ENCODE results near the gene CLMN. TPM values are rescaled to one million over a fixed set of nuclear protein-coding genes. Genes with fewer than 3 reads are reported as not detected.

Gene CLMN
- total and polyA plus RNA-seq, 10 of the 15 experiments (the other 5 are each of a cell fraction or from before 2014, with no cell fraction given) = 7.8 to 49.3 (median 18.5) TPM

DNA sequence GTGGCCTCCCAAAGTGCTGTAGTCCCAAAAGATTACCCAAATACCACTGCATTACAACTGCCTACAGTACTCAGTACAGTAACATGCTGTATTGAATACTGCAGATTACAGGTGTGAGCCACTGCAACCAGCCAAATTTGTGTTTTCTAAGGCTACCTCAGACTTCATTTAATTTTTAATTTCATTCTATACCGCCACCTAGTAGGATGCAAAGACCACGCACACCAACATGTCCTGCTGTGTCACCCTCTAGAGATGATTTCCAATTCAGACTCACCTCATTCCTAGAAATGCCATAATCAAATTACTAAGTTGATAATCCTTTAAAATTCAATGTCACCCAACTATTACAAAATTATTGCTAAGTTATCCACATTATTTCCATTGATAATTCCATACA, 177.5 kb downstream of the CLMN start:
- Histone ChIP-seq H3K27ac (ENCODE audit: control insufficient read depth, insufficient read depth) (no peak overlapping the region), H3K4me1 (ENCODE audit: control insufficient read depth, insufficient read depth, low read length) (peaks cover 22% of the 10 kb centered on the region; the same call in 1 of the 2 replicates), H3K9ac (ENCODE audit: control insufficient read depth, insufficient read depth, low read length) (no peak overlapping the region), H3K79me2 (ENCODE audit: control insufficient read depth, insufficient read depth, low read length) (peaks cover 85% of the 10 kb centered on the region), H2AFZ (ENCODE audit: control insufficient read depth, low read depth, low read length) (no peak overlapping the region), H3K27me3 (replicated peaks in 1 of 2; ENCODE audit: control insufficient read depth in 2 of 2, insufficient read depth in 2 of 2, low read length in 1 of 2) (no peaks in the 10 kb centered on the region), H4K20me1 (ENCODE audit: control insufficient read depth, insufficient read depth) (no peaks in the 10 kb centered on the region), H3K4me3 (no peak overlapping the region), H3K9me3 (replicated peaks; ENCODE audit: control insufficient read depth, insufficient read depth, low read length) (peaks cover 9% of the 10 kb centered on the region), H3K4me2 (ENCODE audit: control insufficient read depth, insufficient read depth) (no peak overlapping the region), H3K36me3 (ENCODE audit: control insufficient read depth in 2 of 2, insufficient read depth in 2 of 2, low read length in 1 of 2) (peaks cover 2 to 3% of the 10 kb centered on the region in 2 experiments; a peak in 2 of 4 replicates)
- in situ Hi-C loops (cut with MboI) = no loop called here
- no peak for DNase-seq (ENCODE audit: low read depth, low spot score)
- ChIA-PET CTCF (interaction anchor here (1.1 kb wide), 1 partner anchor 113 kb away, joined by 3 read pairs; no protein-coding TSS in a partner anchor), SMC1A (ENCODE audit: uncharacterized antibody, unreplicated experiment) (interaction anchor here (1.0 to 2.0 kb wide), 3 partner anchors 9 to 23 kb away, joined by 3 to 7 read pairs (median 5); partner anchors contain the start of gene DICER1), POLR2A (no interaction called here), RAD21 (ENCODE audit: unreplicated experiment) (no interaction called here)
- BruUV-seq (replicated peaks) = no TSS peak
- 100% methylated on average over 2 of the region's 2 CpGs for WGBS (ENCODE audit: insufficient coverage, insufficient replicate concordance, low lambda C conversion rate, missing lambda C conversion rate)
- TF ChIP-seq ZNF217 (IDR thresholded peaks at IDR 0.05) = no peak
- no peak for TF ChIP-seq STAT3 (IDR thresholded peaks at IDR 0.05; ENCODE audit: low read depth, low read length)
- TF ChIP-seq IKZF1 (conservative IDR thresholded peaks at IDR 0.05) = no peak
- no peak for TF ChIP-seq MYB (IDR thresholded peaks at IDR 0.05; ENCODE audit: borderline replicate concordance, low read depth, low read length)
- TF ChIP-seq SUPT20H (IDR thresholded peaks at IDR 0.05; ENCODE audit: borderline replicate concordance, control insufficient read depth, low read depth, low read length) = no peak
- TF ChIP-seq SIN3A (IDR thresholded peaks at IDR 0.05; ENCODE audit: low read depth, low read length) = no peak
- no peak for TF ChIP-seq CBFB (IDR thresholded peaks at IDR 0.05; ENCODE audit: low read depth)
- TF ChIP-seq KDM1A (IDR thresholded peaks at IDR 0.05; ENCODE audit: borderline replicate concordance) = no peak
- TF ChIP-seq, protein P1, sequence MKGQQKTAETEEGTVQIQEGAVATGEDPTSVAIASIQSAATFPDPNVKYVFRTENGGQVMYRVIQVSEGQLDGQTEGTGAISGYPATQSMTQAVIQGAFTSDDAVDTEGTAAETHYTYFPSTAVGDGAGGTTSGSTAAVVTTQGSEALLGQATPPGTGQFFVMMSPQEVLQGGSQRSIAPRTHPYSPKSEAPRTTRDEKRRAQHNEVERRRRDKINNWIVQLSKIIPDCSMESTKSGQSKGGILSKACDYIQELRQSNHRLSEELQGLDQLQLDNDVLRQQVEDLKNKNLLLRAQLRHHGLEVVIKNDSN (IDR thresholded peaks at IDR 0.05; ENCODE audit: borderline replicate concordance, extremely low read length, insufficient read depth, low read depth, low read length) = no peak
- TF ChIP-seq FOS (IDR thresholded peaks at IDR 0.05; ENCODE audit: borderline replicate concordance, extremely low read depth, insufficient read length) = no peak
- TF ChIP-seq, protein P2, sequence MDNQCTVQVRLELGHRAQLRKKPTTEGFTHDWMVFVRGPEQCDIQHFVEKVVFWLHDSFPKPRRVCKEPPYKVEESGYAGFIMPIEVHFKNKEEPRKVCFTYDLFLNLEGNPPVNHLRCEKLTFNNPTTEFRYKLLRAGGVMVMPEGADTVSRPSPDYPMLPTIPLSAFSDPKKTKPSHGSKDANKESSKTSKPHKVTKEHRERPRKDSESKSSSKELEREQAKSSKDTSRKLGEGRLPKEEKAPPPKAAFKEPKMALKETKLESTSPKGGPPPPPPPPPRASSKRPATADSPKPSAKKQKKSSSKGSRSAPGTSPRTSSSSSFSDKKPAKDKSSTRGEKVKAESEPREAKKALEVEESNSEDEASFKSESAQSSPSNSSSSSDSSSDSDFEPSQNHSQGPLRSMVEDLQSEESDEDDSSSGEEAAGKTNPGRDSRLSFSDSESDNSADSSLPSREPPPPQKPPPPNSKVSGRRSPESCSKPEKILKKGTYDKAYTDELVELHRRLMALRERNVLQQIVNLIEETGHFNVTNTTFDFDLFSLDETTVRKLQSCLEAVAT (IDR thresholded peaks at IDR 0.05) = no peak
- no peak for TF ChIP-seq ZBED1 (IDR thresholded peaks at IDR 0.05; ENCODE audit: borderline replicate concordance)
- no peak for TF ChIP-seq YBX1 (IDR thresholded peaks at IDR 0.05)
- no peak for TF ChIP-seq KLF5 (IDR thresholded peaks at IDR 0.05; ENCODE audit: partially characterized antibody)
- TF ChIP-seq, protein P3, sequence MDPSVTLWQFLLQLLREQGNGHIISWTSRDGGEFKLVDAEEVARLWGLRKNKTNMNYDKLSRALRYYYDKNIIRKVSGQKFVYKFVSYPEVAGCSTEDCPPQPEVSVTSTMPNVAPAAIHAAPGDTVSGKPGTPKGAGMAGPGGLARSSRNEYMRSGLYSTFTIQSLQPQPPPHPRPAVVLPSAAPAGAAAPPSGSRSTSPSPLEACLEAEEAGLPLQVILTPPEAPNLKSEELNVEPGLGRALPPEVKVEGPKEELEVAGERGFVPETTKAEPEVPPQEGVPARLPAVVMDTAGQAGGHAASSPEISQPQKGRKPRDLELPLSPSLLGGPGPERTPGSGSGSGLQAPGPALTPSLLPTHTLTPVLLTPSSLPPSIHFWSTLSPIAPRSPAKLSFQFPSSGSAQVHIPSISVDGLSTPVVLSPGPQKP (IDR thresholded peaks at IDR 0.05; ENCODE audit: low read depth, low read length) = no peak
- TF ChIP-seq, protein P4, sequence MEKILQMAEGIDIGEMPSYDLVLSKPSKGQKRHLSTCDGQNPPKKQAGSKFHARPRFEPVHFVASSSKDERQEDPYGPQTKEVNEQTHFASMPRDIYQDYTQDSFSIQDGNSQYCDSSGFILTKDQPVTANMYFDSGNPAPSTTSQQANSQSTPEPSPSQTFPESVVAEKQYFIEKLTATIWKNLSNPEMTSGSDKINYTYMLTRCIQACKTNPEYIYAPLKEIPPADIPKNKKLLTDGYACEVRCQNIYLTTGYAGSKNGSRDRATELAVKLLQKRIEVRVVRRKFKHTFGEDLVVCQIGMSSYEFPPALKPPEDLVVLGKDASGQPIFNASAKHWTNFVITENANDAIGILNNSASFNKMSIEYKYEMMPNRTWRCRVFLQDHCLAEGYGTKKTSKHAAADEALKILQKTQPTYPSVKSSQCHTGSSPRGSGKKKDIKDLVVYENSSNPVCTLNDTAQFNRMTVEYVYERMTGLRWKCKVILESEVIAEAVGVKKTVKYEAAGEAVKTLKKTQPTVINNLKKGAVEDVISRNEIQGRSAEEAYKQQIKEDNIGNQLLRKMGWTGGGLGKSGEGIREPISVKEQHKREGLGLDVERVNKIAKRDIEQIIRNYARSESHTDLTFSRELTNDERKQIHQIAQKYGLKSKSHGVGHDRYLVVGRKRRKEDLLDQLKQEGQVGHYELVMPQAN (conservative IDR thresholded peaks at IDR 0.05) = no peak
- no peak for TF ChIP-seq TARDBP (IDR thresholded peaks at IDR 0.05; ENCODE audit: borderline replicate concordance)
- no peak for TF ChIP-seq SMAD5 (IDR thresholded peaks at IDR 0.05; ENCODE audit: low read depth)
- TF ChIP-seq NFYB (IDR thresholded peaks at IDR 0.05; ENCODE audit: insufficient read depth, low read depth, low read length) = no peak
- FAIRE-seq = no peak
- intact Hi-C loops (cut with micrococcal nuclease; ENCODE audit: unreplicated experiment) = no loop called here
- ATAC-seq = no peak

Data from GM12878 (cell line).